Neural cell (in vitro differentiated cells): ENCODE measurements around the gene PRICKLE2. TPM values are rescaled to one million over a fixed set of nuclear protein-coding genes. Genes with fewer than 3 reads are reported as not detected.

Source experiments
- H2AFZ ChIP-seq: fragments of 200-600, 300-800 bp; sonication (generic), shearing (Covaris generic); 2 replicates; pipeline ENCODE4 v1.6.0; 2014; ENCODE audit warnings: low read depth, mild to moderate bottlenecking, antibody characterized with exemption, low read length, moderate library complexity
- H3F3A ChIP-seq: fragments of 200-600 bp; shearing (Covaris generic); 2 replicates; pipeline ENCODE4 v1.6.1; 2016; ENCODE audit warnings: mild to moderate bottlenecking, moderate library complexity, mixed read lengths, antibody characterized with exemption, low read length; ENCODE audit not compliant: insufficient read depth, poor library complexity, severe bottlenecking
- H3K27ac ChIP-seq: fragments of 200-600, 300-800 bp; sonication (generic), shearing (Covaris generic); 2 replicates; pipeline ENCODE4 v1.5.1; 2014; ENCODE audit warnings: mild to moderate bottlenecking, low read length, moderate library complexity
- H3K27me3 ChIP-seq: fragments of 300-800, 200-600 bp; sonication (generic), shearing (Covaris generic); 2 replicates; pipeline ENCODE4 v1.6.0; 2014; ENCODE audit warnings: mild to moderate bottlenecking, low read depth, low read length, moderate library complexity; ENCODE audit not compliant: insufficient read depth
- H3K36me3 ChIP-seq: fragments of 300-800, 200-600 bp; sonication (generic), shearing (Covaris generic); 2 replicates; pipeline ENCODE4 v1.5.1; 2014; ENCODE audit warnings: mild to moderate bottlenecking, antibody characterized with exemption, low read length, moderate library complexity; ENCODE audit not compliant: insufficient read depth
- H3K4me2 ChIP-seq: fragments of 300-800, 200-600 bp; sonication (generic), shearing (Covaris generic); 2 replicates; pipeline ENCODE4 v1.6.0; 2014; ENCODE audit warnings: mild to moderate bottlenecking, low read length
- H3K4me3 ChIP-seq: fragments of 300-800, 200-600 bp; sonication (generic), shearing (Covaris generic); 2 replicates; pipeline ENCODE4 v1.5.1; 2014; ENCODE audit warnings: mild to moderate bottlenecking, low read length, moderate library complexity
- H3K79me2 ChIP-seq: fragments of 200-600 bp; shearing (Covaris generic); replicated peaks from 2 replicates; pipeline ENCODE4 v1.6.0; 2014; ENCODE audit warnings: mild to moderate bottlenecking, low read length, moderate library complexity; ENCODE audit not compliant: insufficient read depth
- H3K9ac ChIP-seq: fragments of 300-800, 200-600 bp; sonication (generic), shearing (Covaris generic); 2 replicates; pipeline ENCODE4 v1.6.1; 2016; ENCODE audit warnings: mild to moderate bottlenecking, low read length, mixed read lengths
- H3K9me2 ChIP-seq: fragments of 200-600 bp; shearing (Covaris generic); 2 replicates; pipeline ENCODE4 v1.6.1; 2016; ENCODE audit warnings: mild to moderate bottlenecking, low read length, mixed read lengths; ENCODE audit not compliant: insufficient read depth
- H3K9me3 ChIP-seq: fragments of 200-600, 300-800 bp; sonication (generic), shearing (Covaris generic); 2 replicates; pipeline ENCODE4 v1.6.1; 2016; ENCODE audit warnings: mild to moderate bottlenecking, mixed run types, low read length, moderate library complexity, mixed read lengths
- H4K20me1 ChIP-seq: fragments of 200-600 bp; shearing (Covaris generic); 2 replicates; pipeline ENCODE4 v1.6.1; 2016; ENCODE audit warnings: mild to moderate bottlenecking, mixed run types; ENCODE audit not compliant: insufficient read depth
- EP300 ChIP-seq: fragments of 450-650 bp; conservative IDR thresholded peaks from 2 replicates; pipeline ENCODE4 v1.6.1; 2014; ENCODE audit warnings: antibody characterized with exemption, mild to moderate bottlenecking, moderate library complexity; ENCODE audit not compliant: poor library complexity, severe bottlenecking
- EZH2 ChIP-seq: fragments of 200-600, 300-800 bp; shearing (Covaris generic), sonication (generic); IDR thresholded peaks from 2 replicates; pipeline ENCODE4 v1.6.1; 2014; ENCODE audit warnings: antibody characterized with exemption, low read length, borderline replicate concordance, mild to moderate bottlenecking; ENCODE audit not compliant: insufficient read depth, poor library complexity, severe bottlenecking
- MXI1 ChIP-seq: fragments of 450-650 bp; conservative IDR thresholded peaks from 2 replicates; pipeline ENCODE4 v1.6.1; 2014; ENCODE audit warnings: antibody characterized with exemption, mild to moderate bottlenecking; ENCODE audit not compliant: poor library complexity, severe bottlenecking
- POLR2AphosphoS5 ChIP-seq: IDR thresholded peaks from 2 replicates; pipeline ENCODE4 v1.6.1; 2012
- RAD21 ChIP-seq: fragments of 450-650 bp; conservative IDR thresholded peaks from 2 replicates; pipeline ENCODE4 v1.6.1; 2014; ENCODE audit warnings: antibody characterized with exemption, mild to moderate bottlenecking, moderate library complexity
- SMC3 ChIP-seq: fragments of 450-650 bp; conservative IDR thresholded peaks from 2 replicates; pipeline ENCODE4 v1.6.1; 2014; ENCODE audit warnings: antibody characterized with exemption, mild to moderate bottlenecking, moderate library complexity; ENCODE audit not compliant: poor library complexity
- TAF1 ChIP-seq: IDR thresholded peaks from 2 replicates; pipeline ENCODE4 v1.6.1; 2012; ENCODE audit warnings: low read depth
- polyA plus RNA-seq: library from polyadenylated mRNA; depleted of rRNA; stranded (reverse); fragments of >200 nt; gene quantifications from 2 replicates; pipeline ENCODE4 v1.2.3, GENCODE V29; 2014
- TF ChIP-seq, protein P1 (sequence below): IDR thresholded peaks from 2 replicates; pipeline ENCODE4 v1.6.1; 2012; ENCODE audit warnings: borderline replicate concordance
- TF ChIP-seq, protein P2 (sequence below): fragments of 450-650 bp; IDR thresholded peaks from 2 replicates; pipeline ENCODE4 v1.5.1; 2014; ENCODE audit warnings: antibody characterized with exemption, mild to moderate bottlenecking, moderate library complexity; ENCODE audit not compliant: poor library complexity, severe bottlenecking

Gene PRICKLE2
- polyA plus RNA-seq, 1 donor from 2014 or later = 8.7 TPM

DNA sequence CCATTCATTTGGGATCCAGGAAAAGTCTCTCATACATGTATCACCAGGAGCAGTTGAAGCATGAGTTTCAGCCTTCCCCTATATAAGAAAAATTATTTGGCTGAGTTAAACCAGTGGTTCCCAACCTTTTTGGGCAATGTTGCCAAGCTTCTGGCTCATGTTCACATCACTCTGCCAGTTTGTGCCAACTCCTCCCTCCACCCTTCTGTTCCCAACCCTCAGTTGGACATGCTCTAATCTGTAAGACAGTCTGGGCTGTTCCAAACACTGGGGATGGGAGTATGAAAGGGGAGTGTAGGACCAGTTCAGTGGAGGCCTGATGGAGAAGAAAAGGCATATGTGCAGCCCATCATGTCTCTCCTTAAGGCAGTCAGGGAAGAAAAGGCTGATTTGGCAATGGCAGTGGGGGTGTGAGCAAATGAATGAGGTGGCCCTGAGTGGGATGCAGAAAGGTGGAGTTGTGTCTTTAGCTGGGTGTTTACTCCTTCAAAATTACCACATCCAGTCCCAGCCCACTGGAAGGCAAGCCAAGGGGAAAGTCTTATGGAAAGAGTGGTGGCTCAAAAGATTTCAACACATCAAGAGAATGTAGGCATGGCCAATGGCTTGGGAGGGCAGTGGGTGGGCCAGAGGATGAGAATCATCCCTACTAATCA is 32.0 kb upstream of the PRICKLE2 start:
- H3K79me2 ChIP-seq = no peaks in the 10 kb centered on the region
- H2AFZ ChIP-seq = no peak overlapping the region
- H4K20me1 ChIP-seq = no peaks in the 10 kb centered on the region
- no peak overlapping the region for H3K4me3 ChIP-seq
- no peak overlapping the region for H3K27ac ChIP-seq
- H3F3A ChIP-seq = no peaks in the 10 kb centered on the region
- no peaks in the 10 kb centered on the region for H3K9me3 ChIP-seq
- H3K36me3 ChIP-seq = no peaks in the 10 kb centered on the region
- no peak overlapping the region for H3K4me2 ChIP-seq
- H3K9me2 ChIP-seq = no peaks in the 10 kb centered on the region
- no peak for TF ChIP-seq SMC3
- no peak for TF ChIP-seq TAF1
- H3K9ac ChIP-seq = no peak overlapping the region
- H3K27me3 ChIP-seq = no peaks in the 10 kb centered on the region

DNA sequence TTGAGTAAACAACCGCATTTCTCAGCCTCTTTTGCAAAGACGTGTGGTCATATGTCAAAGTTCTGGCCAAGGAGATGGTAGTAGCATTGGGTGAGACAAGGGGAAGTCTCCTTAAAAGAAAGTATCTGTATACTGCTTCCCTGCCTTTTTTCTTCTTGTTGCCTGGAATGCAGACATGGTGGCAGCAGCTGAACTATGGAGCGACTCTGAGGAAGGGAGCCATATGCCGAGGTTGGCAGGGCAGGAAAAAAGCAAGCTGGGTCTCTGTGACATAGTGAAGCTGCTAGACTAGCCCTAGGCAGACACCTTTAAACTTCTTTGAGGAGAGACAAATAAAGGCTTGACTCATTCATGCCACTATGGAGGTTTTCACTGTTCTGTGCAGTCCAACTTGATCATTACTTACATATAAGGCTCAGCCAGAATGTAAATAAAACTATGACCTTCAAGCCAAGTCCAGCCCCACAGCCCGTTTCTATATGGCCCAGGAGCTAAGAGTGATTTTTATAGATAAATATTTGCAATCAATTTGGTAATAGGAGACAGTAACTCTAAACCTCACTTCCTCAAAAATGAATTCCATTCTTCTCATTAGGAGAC is 30.6 kb upstream of the PRICKLE2 start:
- H3K27ac ChIP-seq = no peak overlapping the region
- H3K4me2 ChIP-seq = no peak overlapping the region
- no peaks in the 10 kb centered on the region for H4K20me1 ChIP-seq
- H3K9me2 ChIP-seq = no peaks in the 10 kb centered on the region
- H3F3A ChIP-seq = no peaks in the 10 kb centered on the region
- no peaks in the 10 kb centered on the region for H3K79me2 ChIP-seq
- no peak overlapping the region for H3K4me3 ChIP-seq
- no peak overlapping the region for H3K9ac ChIP-seq
- no peak overlapping the region for H2AFZ ChIP-seq
- H3K36me3 ChIP-seq = no peaks in the 10 kb centered on the region
- TF ChIP-seq, protein P1, sequence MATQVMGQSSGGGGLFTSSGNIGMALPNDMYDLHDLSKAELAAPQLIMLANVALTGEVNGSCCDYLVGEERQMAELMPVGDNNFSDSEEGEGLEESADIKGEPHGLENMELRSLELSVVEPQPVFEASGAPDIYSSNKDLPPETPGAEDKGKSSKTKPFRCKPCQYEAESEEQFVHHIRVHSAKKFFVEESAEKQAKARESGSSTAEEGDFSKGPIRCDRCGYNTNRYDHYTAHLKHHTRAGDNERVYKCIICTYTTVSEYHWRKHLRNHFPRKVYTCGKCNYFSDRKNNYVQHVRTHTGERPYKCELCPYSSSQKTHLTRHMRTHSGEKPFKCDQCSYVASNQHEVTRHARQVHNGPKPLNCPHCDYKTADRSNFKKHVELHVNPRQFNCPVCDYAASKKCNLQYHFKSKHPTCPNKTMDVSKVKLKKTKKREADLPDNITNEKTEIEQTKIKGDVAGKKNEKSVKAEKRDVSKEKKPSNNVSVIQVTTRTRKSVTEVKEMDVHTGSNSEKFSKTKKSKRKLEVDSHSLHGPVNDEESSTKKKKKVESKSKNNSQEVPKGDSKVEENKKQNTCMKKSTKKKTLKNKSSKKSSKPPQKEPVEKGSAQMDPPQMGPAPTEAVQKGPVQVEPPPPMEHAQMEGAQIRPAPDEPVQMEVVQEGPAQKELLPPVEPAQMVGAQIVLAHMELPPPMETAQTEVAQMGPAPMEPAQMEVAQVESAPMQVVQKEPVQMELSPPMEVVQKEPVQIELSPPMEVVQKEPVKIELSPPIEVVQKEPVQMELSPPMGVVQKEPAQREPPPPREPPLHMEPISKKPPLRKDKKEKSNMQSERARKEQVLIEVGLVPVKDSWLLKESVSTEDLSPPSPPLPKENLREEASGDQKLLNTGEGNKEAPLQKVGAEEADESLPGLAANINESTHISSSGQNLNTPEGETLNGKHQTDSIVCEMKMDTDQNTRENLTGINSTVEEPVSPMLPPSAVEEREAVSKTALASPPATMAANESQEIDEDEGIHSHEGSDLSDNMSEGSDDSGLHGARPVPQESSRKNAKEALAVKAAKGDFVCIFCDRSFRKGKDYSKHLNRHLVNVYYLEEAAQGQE = no peak
- TF ChIP-seq, protein P2, sequence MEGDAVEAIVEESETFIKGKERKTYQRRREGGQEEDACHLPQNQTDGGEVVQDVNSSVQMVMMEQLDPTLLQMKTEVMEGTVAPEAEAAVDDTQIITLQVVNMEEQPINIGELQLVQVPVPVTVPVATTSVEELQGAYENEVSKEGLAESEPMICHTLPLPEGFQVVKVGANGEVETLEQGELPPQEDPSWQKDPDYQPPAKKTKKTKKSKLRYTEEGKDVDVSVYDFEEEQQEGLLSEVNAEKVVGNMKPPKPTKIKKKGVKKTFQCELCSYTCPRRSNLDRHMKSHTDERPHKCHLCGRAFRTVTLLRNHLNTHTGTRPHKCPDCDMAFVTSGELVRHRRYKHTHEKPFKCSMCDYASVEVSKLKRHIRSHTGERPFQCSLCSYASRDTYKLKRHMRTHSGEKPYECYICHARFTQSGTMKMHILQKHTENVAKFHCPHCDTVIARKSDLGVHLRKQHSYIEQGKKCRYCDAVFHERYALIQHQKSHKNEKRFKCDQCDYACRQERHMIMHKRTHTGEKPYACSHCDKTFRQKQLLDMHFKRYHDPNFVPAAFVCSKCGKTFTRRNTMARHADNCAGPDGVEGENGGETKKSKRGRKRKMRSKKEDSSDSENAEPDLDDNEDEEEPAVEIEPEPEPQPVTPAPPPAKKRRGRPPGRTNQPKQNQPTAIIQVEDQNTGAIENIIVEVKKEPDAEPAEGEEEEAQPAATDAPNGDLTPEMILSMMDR = no peak
- no peak for TF ChIP-seq EP300
- no peak for TF ChIP-seq MXI1
- TF ChIP-seq RAD21 = no peak
- TF ChIP-seq POLR2AphosphoS5 = no peak
- no peak for TF ChIP-seq SMC3
- TF ChIP-seq TAF1 = no peak
- no peak for TF ChIP-seq EZH2
- no peaks in the 10 kb centered on the region for H3K27me3 ChIP-seq
- no peaks in the 10 kb centered on the region for H3K9me3 ChIP-seq
